ENCODE data around the gene ARHGAP28. TPM values are rescaled to one million over a fixed set of nuclear protein-coding genes. Genes with fewer than 3 reads are reported as not detected.

Gene ARHGAP28
- total and polyA plus RNA-seq, 7 donors, result 0.65 to 8.8 (median 3.0) TPM

GRCh38 chr18:6810191-6810590 lies 80.7 kb downstream of the ARHGAP28 start:
- intact Hi-C loops (cut with DNase I), result no loop called here
- Histone ChIP-seq H3K27me3 (ENCODE audit: insufficient read depth in 3 of 3, low read length in 2 of 3) (no peaks in the 10 kb centered on the region), H3K27ac (no peak overlapping the region), H3K9me3 (no peaks in the 10 kb centered on the region), H3K4me1 (no peaks in the 10 kb centered on the region), H3K4me3 (no peak overlapping the region), H3K36me3 (ENCODE audit: insufficient read depth in 1 of 2, low read depth in 1 of 2) (no peaks in the 10 kb centered on the region)
- no peak for ATAC-seq
- TF ChIP-seq CTCF (IDR thresholded peaks at IDR 0.05), result no peak
- no peak for DNase-seq

- Histone ChIP-seq H3K4me1 (no peaks in the 10 kb centered on the region), H3K27ac (no peak overlapping the region), H3K27me3 (ENCODE audit: insufficient read depth in 3 of 3, low read length in 2 of 3) (no peaks in the 10 kb centered on the region), H3K36me3 (ENCODE audit: insufficient read depth in 1 of 2, low read depth in 1 of 2) (no peaks in the 10 kb centered on the region), H3K9me3 (no peaks in the 10 kb centered on the region), H3K4me3 (no peak overlapping the region)
- intact Hi-C loops (cut with DNase I), result no loop called here
- DNase-seq (no peak), ATAC-seq (no peak)
- no peak for TF ChIP-seq CTCF (IDR thresholded peaks at IDR 0.05)
- WGBS, 3 donors, result 77 to 80% (median 79%) methylated on average over 1 of the region's 1 CpG
Measured at GRCh38 chr18:6811816-6812215, 82.3 kb downstream of the ARHGAP28 start.

GRCh38 chr18:6814882-6815425 lies 85.4 kb downstream of the ARHGAP28 start:
- Histone ChIP-seq H3K4me3 (no peak overlapping the region), H3K27me3 (ENCODE audit: insufficient read depth in 3 of 3, low read length in 2 of 3) (no peaks in the 10 kb centered on the region), H3K27ac (no peak overlapping the region), H3K9me3 (no peaks in the 10 kb centered on the region), H3K4me1 (no peaks in the 10 kb centered on the region), H3K36me3 (ENCODE audit: insufficient read depth in 1 of 2, low read depth in 1 of 2) (no peaks in the 10 kb centered on the region)
- TF ChIP-seq CTCF (IDR thresholded peaks at IDR 0.05), result no peak
- intact Hi-C loops (cut with DNase I), result no loop called here
- ATAC-seq (no peak), DNase-seq (no peak)
- 83 to 86% (median 85%) methylated on average over 4 of the region's 4 CpGs for WGBS, 3 donors

GRCh38 chr18:6816154-6816553 lies 86.6 kb downstream of the ARHGAP28 start:
- H3K4me3 ChIP-seq, result no peak overlapping the region
- H3K4me1 ChIP-seq, result no peaks in the 10 kb centered on the region
- no peaks in the 10 kb centered on the region for H3K9me3 ChIP-seq
- no peaks in the 10 kb centered on the region for H3K36me3 ChIP-seq (ENCODE audit: insufficient read depth in 1 of 2, low read depth in 1 of 2)
- no peak for TF ChIP-seq CTCF (IDR thresholded peaks at IDR 0.05)
- 71 to 88% (median 81%) methylated on average over 3 of the region's 3 CpGs for WGBS, 3 donors
- H3K27me3 ChIP-seq (ENCODE audit: insufficient read depth in 3 of 3, low read length in 2 of 3), result no peaks in the 10 kb centered on the region
- ATAC-seq, result no peak
- intact Hi-C loops (cut with DNase I), result no loop called here
- no peak overlapping the region for H3K27ac ChIP-seq
- DNase-seq, result no peak

GRCh38 chr18:6819332-6819731 lies 89.8 kb downstream of the ARHGAP28 start:
- no peaks in the 10 kb centered on the region for H3K27me3 ChIP-seq (ENCODE audit: insufficient read depth in 3 of 3, low read length in 2 of 3)
- H3K4me3 ChIP-seq, result no peak overlapping the region
- WGBS, 3 donors, result 79 to 88% (median 83%) methylated on average over 1 of the region's 1 CpG
- H3K9me3 ChIP-seq, result no peaks in the 10 kb centered on the region
- intact Hi-C loops (cut with DNase I), result no loop called here
- DNase-seq, result no peak
- no peak for ATAC-seq
- no peaks in the 10 kb centered on the region for H3K36me3 ChIP-seq (ENCODE audit: insufficient read depth in 1 of 2, low read depth in 1 of 2)
- H3K4me1 ChIP-seq, result no peaks in the 10 kb centered on the region
- no peak overlapping the region for H3K27ac ChIP-seq
- no peak for TF ChIP-seq CTCF (IDR thresholded peaks at IDR 0.05)

Data from psoas muscle (tissue), 8 donors.